Panc1 (cell line): ENCODE data around the gene BRK1. TPM values are rescaled to one million over a fixed set of nuclear protein-coding genes. Genes with fewer than 3 reads are reported as not detected.

ENCODE experiments used
- ATAC-seq: fragments of 200-7000 bp; cut with Tn5 transposase; 2 replicates; pipeline ENCODE4 v1.9.1; 2020; ENCODE audit warnings: mild to moderate bottlenecking, moderate library complexity
- BruUV-seq: library from RNA; stranded (reverse); fragments of 400-500 nt; replicated peaks from 2 replicates; lab custom pipeline; 2021; lab: Mats Ljungman, UMichigan
- CTCF ChIA-PET: fragments of 300-600 bp; sonication (Branson Sonifier 250); formaldehyde crosslinking; loops from one replicate; lab custom pipeline; 2022; ENCODE audit warnings: antibody characterized with exemption; lab: Charles Lee
- POLR2A ChIA-PET: fragments of 300-600 bp; sonication (Branson Sonifier 250); formaldehyde crosslinking; loops from one replicate; lab custom pipeline; 2022; ENCODE audit warnings: antibody characterized with exemption; lab: Charles Lee
- DNase-seq: peaks from one replicate; pipeline ENCODE4 v3.0.0-alpha.2; 2010; ENCODE audit warnings: low read depth, low spot score
- H3K27ac ChIP-seq: 2 replicates; pipeline ENCODE4 v1.5.1; 2011; ENCODE audit warnings: mild to moderate bottlenecking, low read length, inconsistent platforms
- H3K27me3 ChIP-seq: fragments of 200-500 bp; sonication (Bioruptor generic); 2 replicates; pipeline ENCODE4 v1.6.0; 2014; ENCODE audit warnings: low read length, inconsistent platforms; ENCODE audit not compliant: control insufficient read depth, insufficient read depth
- H3K36me3 ChIP-seq: fragments of 200-500 bp; sonication (Bioruptor generic); 2 replicates; pipeline ENCODE4 v1.5.1; 2014; ENCODE audit warnings: inconsistent platforms, mild to moderate bottlenecking, low read length, moderate library complexity; ENCODE audit not compliant: control insufficient read depth, insufficient read depth
- H3K4me1 ChIP-seq: 2 replicates; pipeline ENCODE4 v1.5.1; 2011; ENCODE audit warnings: inconsistent platforms, mild to moderate bottlenecking, low read length, moderate library complexity; ENCODE audit not compliant: control insufficient read depth, insufficient read depth
- H3K4me3 ChIP-seq, 2 experiments: 2 replicates each; pipeline ENCODE4 v1.5.1; 2011 to 2012; ENCODE audit warnings: low read depth in 2 of 2, low read length in 2 of 2, mild to moderate bottlenecking in 2 of 2, inconsistent platforms in 1 of 2, moderate library complexity in 1 of 2
- H3K9me3 ChIP-seq: fragments of 200-500 bp; sonication (Bioruptor generic); 2 replicates; pipeline ENCODE4 v1.5.1; 2014; ENCODE audit warnings: low read depth, mild to moderate bottlenecking, inconsistent platforms, low read length, moderate library complexity; ENCODE audit not compliant: control insufficient read depth, insufficient read depth
- CTCF ChIP-seq: fragments of 450-650 bp; IDR thresholded peaks from 2 replicates; pipeline ENCODE4 v1.5.1; 2017; ENCODE audit warnings: mild to moderate bottlenecking
- POLR2AphosphoS5 ChIP-seq: IDR thresholded peaks from 2 replicates; pipeline ENCODE4 v1.6.1; 2012; ENCODE audit warnings: mild to moderate bottlenecking, low read depth, low read length, moderate library complexity
- REST ChIP-seq, 2 experiments: IDR thresholded peaks; 2 replicates each; pipeline ENCODE4 v1.6.1; 2011 to 2012; ENCODE audit warnings: low read depth in 2 of 2, control low read depth in 1 of 2, low read length in 1 of 2, mild to moderate bottlenecking in 1 of 2, moderate library complexity in 1 of 2; ENCODE audit not compliant: insufficient read depth in 1 of 2
- SIN3A ChIP-seq: IDR thresholded peaks from 2 replicates; pipeline ENCODE4 v1.6.1; 2012; ENCODE audit warnings: low read depth, mild to moderate bottlenecking, low read length, moderate library complexity, borderline replicate concordance; ENCODE audit not compliant: insufficient read depth
- TCF7L2 ChIP-seq: IDR thresholded peaks from 2 replicates; pipeline ENCODE4 v1.6.1; 2011; ENCODE audit warnings: mild to moderate bottlenecking, low read depth, low read length, inconsistent platforms
- in situ Hi-C: cut with HindIII; loops from 2 replicates; pipeline ENCODE4 v1.10.0; 2016; ENCODE audit warnings: low sequenced_read_pairs, low pct_unique_long_range_greater_than_20kb
- intact Hi-C: fragments of 100-400 bp; cut with micrococcal nuclease; formaldehyde crosslinking; loops from one replicate; pipeline ENCODE4 v1.10.0; 2022; ENCODE audit not compliant: unreplicated experiment
- total RNA-seq: library from RNA; stranded (reverse); gene quantifications from one replicate; pipeline ENCODE4 v1.2.1, GENCODE V29; 2021; ENCODE audit not compliant: unreplicated experiment

BRK1 gene
- total RNA-seq, 1 experiment from 2014 or later, result 81.9 TPM

- no TSS peak for BruUV-seq
- intact Hi-C loops (no loop called here), in situ Hi-C loops (no loop called here)
- H3K4me3 ChIP-seq, result no peak overlapping the region
- ChIA-PET CTCF (no interaction called here), POLR2A (interaction anchor here (0.6 kb wide), 2 partner anchors 10 to 1086 kb away, joined by 3 read pairs; no protein-coding TSS in a partner anchor)
- H3K27ac ChIP-seq, result no peak overlapping the region
- ATAC-seq, result no peak
- no peaks in the 10 kb centered on the region for H3K27me3 ChIP-seq
- H3K9me3 ChIP-seq, result no peaks in the 10 kb centered on the region
- DNase-seq, result no peak
- no peak for TF ChIP-seq REST (IDR thresholded peaks at IDR 0.05; ENCODE audit: insufficient read depth in 1 of 2, low read depth in 2 of 2, low read length in 1 of 2)
- no peak for TF ChIP-seq TCF7L2
- no peak for TF ChIP-seq SIN3A
- TF ChIP-seq POLR2AphosphoS5, result no peak
- TF ChIP-seq CTCF, result no peak
- no peaks in the 10 kb centered on the region for H3K4me1 ChIP-seq
- peaks cover 3% of the 10 kb centered on the region for H3K36me3 ChIP-seq
These were observed 30.2 kb downstream of the BRK1 start for GRCh38 chr3:10145685-10146084.

- no peak for TF ChIP-seq REST (IDR thresholded peaks at IDR 0.05; ENCODE audit: insufficient read depth in 1 of 2, low read depth in 2 of 2, low read length in 1 of 2)
- no peak for TF ChIP-seq TCF7L2
- no peak for TF ChIP-seq CTCF
- TF ChIP-seq SIN3A, result no peak
- TF ChIP-seq POLR2AphosphoS5, result no peak
- Histone ChIP-seq H3K36me3 (peaks cover 8% of the 10 kb centered on the region), H3K27ac (no peak overlapping the region), H3K27me3 (no peaks in the 10 kb centered on the region), H3K9me3 (no peaks in the 10 kb centered on the region), H3K4me1 (no peaks in the 10 kb centered on the region), H3K4me3 (no peak overlapping the region)
- BruUV-seq, result no TSS peak
- in situ Hi-C loops (no loop called here), intact Hi-C loops (no loop called here)
- no peak for ATAC-seq
- POLR2A ChIA-PET, result no interaction called here
- CTCF ChIA-PET, result no interaction called here
- DNase-seq, result no peak
These were observed 33.8 kb downstream of the BRK1 start for GRCh38 chr3:10149226-10149625.
